Coronary artery (tissue), 2 donors: ENCODE data around the gene SLC38A10.
A peak's percentile ranks its signal among the peaks of the same experiment; 100 is the strongest.

Source experiments
- DNase-seq: peaks from one replicate; pipeline ENCODE4 v3.0.0-alpha.2; 2017; ENCODE audit warnings: low spot score
- H3K27ac ChIP-seq, 2 donors: fragments of 200-600 bp; sonication (generic); one replicate each; pipeline ENCODE4 v1.5.1; 2016 to 2019
- H3K4me3 ChIP-seq: fragments of 200-600 bp; sonication (generic); 2 replicates; pipeline ENCODE4 v1.5.1; 2016; ENCODE audit warnings: mild to moderate bottlenecking, moderate library complexity
- TF ChIP-seq, protein P1 (sequence below): fragments of 200-600 bp; sonication (generic); IDR thresholded peaks from one replicate; pipeline ENCODE4 v1.5.1; 2019; ENCODE audit warnings: antibody characterized with exemption

SLC38A10 gene

GRCh38 chr17:81258292-81258691, 36.8 kb downstream of the SLC38A10 start:
- Histone ChIP-seq H3K27ac (no peak overlapping the region), H3K4me3 (no peak overlapping the region)
- TF ChIP-seq, protein P1, sequence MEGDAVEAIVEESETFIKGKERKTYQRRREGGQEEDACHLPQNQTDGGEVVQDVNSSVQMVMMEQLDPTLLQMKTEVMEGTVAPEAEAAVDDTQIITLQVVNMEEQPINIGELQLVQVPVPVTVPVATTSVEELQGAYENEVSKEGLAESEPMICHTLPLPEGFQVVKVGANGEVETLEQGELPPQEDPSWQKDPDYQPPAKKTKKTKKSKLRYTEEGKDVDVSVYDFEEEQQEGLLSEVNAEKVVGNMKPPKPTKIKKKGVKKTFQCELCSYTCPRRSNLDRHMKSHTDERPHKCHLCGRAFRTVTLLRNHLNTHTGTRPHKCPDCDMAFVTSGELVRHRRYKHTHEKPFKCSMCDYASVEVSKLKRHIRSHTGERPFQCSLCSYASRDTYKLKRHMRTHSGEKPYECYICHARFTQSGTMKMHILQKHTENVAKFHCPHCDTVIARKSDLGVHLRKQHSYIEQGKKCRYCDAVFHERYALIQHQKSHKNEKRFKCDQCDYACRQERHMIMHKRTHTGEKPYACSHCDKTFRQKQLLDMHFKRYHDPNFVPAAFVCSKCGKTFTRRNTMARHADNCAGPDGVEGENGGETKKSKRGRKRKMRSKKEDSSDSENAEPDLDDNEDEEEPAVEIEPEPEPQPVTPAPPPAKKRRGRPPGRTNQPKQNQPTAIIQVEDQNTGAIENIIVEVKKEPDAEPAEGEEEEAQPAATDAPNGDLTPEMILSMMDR: no peak
- DNase-seq: no peak

DNA sequence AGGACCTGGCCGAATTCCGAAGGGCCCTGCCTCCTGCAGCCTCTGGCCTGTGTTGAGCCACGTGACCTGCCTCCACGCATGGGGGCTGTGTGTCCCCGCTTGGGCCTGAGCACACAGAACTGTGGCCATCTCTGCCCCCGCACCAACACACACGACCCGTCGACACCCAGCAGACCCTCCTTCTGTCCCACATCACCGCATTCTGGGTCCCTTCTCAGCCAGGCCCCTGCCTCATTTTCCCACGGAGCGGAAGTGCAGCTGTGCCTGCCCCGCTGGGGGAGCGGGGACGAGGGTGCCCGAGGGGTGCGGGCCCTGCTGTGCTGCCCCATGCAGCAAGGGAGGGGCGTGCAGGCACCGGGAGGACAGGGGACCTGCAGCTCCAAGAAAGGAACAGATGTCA, 37.6 kb downstream of the SLC38A10 start:
- Histone ChIP-seq H3K4me3 (no peak overlapping the region), H3K27ac (no peak overlapping the region)
- DNase-seq: no peak
- TF ChIP-seq, protein P1: no peak

- Histone ChIP-seq H3K4me3 (no peak overlapping the region), H3K27ac (peak overlapping the region in 1 of 2 donors; percentile 40)
- no peak for DNase-seq
- TF ChIP-seq, protein P1: no peak
Observed at GRCh38 chr17:81256616-81257015, 38.5 kb downstream of the SLC38A10 start.

- H3K4me3 ChIP-seq: peak overlapping the region; percentile 6
- no peak for DNase-seq
- TF ChIP-seq, protein P1: peak; percentile 30
- peak overlapping the region in 1 of 2 donors; percentile 21 for H3K27ac ChIP-seq
Observed at GRCh38 chr17:81254955-81255717, 40.0 kb downstream of the SLC38A10 start.

DNA sequence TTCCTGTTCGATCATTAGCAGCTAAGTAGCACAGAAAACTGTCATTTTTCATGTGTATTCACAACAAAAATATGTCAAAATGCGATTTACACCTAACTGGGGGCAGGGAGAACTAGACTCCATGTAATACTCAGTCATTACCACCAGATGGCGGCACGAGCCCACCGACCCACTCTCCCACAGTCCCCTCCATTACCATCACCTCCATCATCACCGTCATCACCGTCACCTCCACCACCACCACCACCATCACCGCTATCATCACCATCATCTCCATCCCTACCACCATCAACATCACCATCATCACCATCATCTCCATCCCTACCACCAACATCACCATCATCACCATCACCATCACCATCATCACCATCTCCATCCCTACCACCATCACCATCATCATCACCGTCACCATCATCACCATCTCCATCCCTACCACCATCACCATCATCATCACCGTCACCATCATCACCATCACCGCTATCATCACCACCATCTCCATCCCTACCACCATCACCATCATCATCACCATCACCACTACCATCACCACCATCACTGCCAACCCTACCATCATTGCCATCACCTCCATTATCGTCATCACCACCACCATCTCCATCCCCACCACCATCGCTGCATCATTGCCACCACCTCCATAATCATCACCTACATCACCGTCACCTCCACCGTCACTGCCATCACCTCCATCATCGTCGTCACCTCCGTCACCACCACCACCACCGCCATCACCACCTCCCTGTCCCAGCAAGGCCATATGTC, 41.6 kb downstream of the SLC38A10 start:
- no peak for DNase-seq
- Histone ChIP-seq H3K4me3 (no peak overlapping the region), H3K27ac (no peak overlapping the region)
- TF ChIP-seq, protein P1: peak; percentile 79

GRCh38 chr17:81252987-81253329, 42.1 kb downstream of the SLC38A10 start:
- Histone ChIP-seq H3K27ac (no peak overlapping the region), H3K4me3 (no peak overlapping the region)
- DNase-seq: no peak
- TF ChIP-seq, protein P1: no peak
